Epithelial cell of umbilical artery (primary cell): ENCODE data around the gene LIPT2. TPM values are rescaled to one million over a fixed set of nuclear protein-coding genes. Genes with fewer than 3 reads are reported as not detected.

ENCODE experiments used
- total RNA-seq: library from RNA; depleted of rRNA; stranded (reverse); fragments of >200 nt; gene quantifications from 2 replicates; pipeline ENCODE4 v1.2.3, GENCODE V29; 2014

The LIPT2 gene
- 2.1 and 3.9 TPM in 2 replicates for total RNA-seq

GRCh38 chr11:74492974-74493790 lies at the start of gene LIPT2:
Gene LIPT2, minus strand, starts transcription at chr11:74493724. Its CDS starts 21 bp downstream, at chr11:74493703.

GRCh38 chr11:74466916-74467885 lies 26.3 kb downstream of the LIPT2 start, which contains the start of gene KCNE3:
Gene KCNE3, minus strand, starts transcription at chr11:74467549. Its CDS starts 9,986 bp downstream, at chr11:74457563.

Other genes starting within 250 kb of the LIPT2 start
- 9.9 and 17.5 TPM in 2 replicates for gene P4HA3, start 182.1 kb downstream of the LIPT2 start, total RNA-seq
- gene PGM2L1, start 95.3 kb downstream of the LIPT2 start, total RNA-seq = 15.9 and 21.4 TPM in 2 replicates
- gene KCNE3, start 26.2 kb downstream of the LIPT2 start, total RNA-seq = 0.32 and 1.2 TPM in 2 replicates
- 9.7 and 15.2 TPM in 2 replicates for gene POLD3, start 98.9 kb upstream of the LIPT2 start, total RNA-seq
- not detected in 2 replicates for gene CHRDL2, start 237.7 kb upstream of the LIPT2 start, total RNA-seq